ENCODE results near the gene CPNE7. TPM values are rescaled to one million over a fixed set of nuclear protein-coding genes. Genes with fewer than 3 reads are reported as not detected.

CPNE7 gene
- total and polyA plus RNA-seq, 2 donors (not counting 1 experiment from before 2014, with no cell fraction given) = 0.51 to 0.76 TPM

DNA sequence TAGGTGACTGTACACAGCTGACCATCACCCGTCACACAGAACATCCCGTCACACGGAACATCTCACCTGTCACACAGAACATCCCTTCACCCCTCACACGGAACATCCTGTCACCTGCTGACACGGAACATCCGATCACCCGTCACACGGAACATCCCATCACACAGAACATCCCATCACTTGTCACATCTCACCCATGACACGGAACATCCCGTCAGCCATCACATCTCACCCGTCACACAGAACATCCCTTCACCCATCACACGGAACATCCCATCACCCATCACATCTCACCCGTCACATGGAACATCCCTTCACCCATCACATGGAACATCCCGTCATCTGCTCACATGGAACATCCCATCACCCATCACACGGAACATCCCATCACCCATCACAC is 3.8 kb downstream of the CPNE7 start:
- DNase-seq = no peak
- ChIA-PET POLR2A (no interaction called here), CTCF (no interaction called here)
- no peaks in the 10 kb centered on the region for H3K9me3 Mint-ChIP-seq (ENCODE audit: insufficient read depth)
- no peak overlapping the region for H2AFZ ChIP-seq (ENCODE audit: insufficient read depth, low read depth, low read length, poor library complexity, severe bottlenecking)
- WGBS (ENCODE audit: insufficient coverage) = 96% methylated on average over 15 of the region's 15 CpGs
- no peak overlapping the region for H3K27ac ChIP-seq (ENCODE audit: low read length in 2 of 2)
- no peak for ATAC-seq (ENCODE audit: low read depth)
- H3K9ac ChIP-seq (ENCODE audit: low read length) = no peak overlapping the region
- H3K79me2 ChIP-seq (ENCODE audit: control insufficient read depth, insufficient read depth, low read length) = no peaks in the 10 kb centered on the region
- H4K20me1 ChIP-seq (ENCODE audit: control insufficient read depth, insufficient read depth, low read length, poor library complexity, severe bottlenecking) = peaks cover 4% of the 10 kb centered on the region
- no peak overlapping the region for H3K4me3 ChIP-seq (ENCODE audit: control extremely low read depth in 1 of 5, extremely low read depth in 1 of 5, insufficient read depth in 1 of 5, low read depth in 2 of 5, low read length in 4 of 5)
- no peak overlapping the region for H3K4me2 ChIP-seq (replicated peaks; ENCODE audit: low read depth, low read length, poor library complexity, severe bottlenecking)
- H3K4me1 Mint-ChIP-seq = no peaks in the 10 kb centered on the region
- H3K4me1 ChIP-seq (ENCODE audit: control insufficient read depth in 2 of 2, insufficient read depth in 2 of 2, low read length in 2 of 2) = peaks cover 13 to 14% of the 10 kb centered on the region in 2 donors
- H3K27me3 ChIP-seq (replicated peaks in 1 of 4; ENCODE audit: control extremely low read depth in 1 of 4, control insufficient read depth in 3 of 4, insufficient read depth in 4 of 4, low read length in 3 of 4) = peaks cover 0 to 11% (median 2%) of the 10 kb centered on the region in 4 experiments
- intact Hi-C loops (cut with micrococcal nuclease) = no loop called here
- H3K27me3 Mint-ChIP-seq = no peaks in the 10 kb centered on the region
- no peak overlapping the region for H3K4me3 Mint-ChIP-seq
- TF ChIP-seq EZH2 (IDR thresholded peaks at IDR 0.05; ENCODE audit: borderline replicate concordance, insufficient read depth, low read depth, low read length, poor library complexity, severe bottlenecking) = no peak
- TF ChIP-seq, protein P1, sequence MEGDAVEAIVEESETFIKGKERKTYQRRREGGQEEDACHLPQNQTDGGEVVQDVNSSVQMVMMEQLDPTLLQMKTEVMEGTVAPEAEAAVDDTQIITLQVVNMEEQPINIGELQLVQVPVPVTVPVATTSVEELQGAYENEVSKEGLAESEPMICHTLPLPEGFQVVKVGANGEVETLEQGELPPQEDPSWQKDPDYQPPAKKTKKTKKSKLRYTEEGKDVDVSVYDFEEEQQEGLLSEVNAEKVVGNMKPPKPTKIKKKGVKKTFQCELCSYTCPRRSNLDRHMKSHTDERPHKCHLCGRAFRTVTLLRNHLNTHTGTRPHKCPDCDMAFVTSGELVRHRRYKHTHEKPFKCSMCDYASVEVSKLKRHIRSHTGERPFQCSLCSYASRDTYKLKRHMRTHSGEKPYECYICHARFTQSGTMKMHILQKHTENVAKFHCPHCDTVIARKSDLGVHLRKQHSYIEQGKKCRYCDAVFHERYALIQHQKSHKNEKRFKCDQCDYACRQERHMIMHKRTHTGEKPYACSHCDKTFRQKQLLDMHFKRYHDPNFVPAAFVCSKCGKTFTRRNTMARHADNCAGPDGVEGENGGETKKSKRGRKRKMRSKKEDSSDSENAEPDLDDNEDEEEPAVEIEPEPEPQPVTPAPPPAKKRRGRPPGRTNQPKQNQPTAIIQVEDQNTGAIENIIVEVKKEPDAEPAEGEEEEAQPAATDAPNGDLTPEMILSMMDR (IDR thresholded peaks at IDR 0.05) = no peak
- H3K36me3 ChIP-seq (replicated peaks in 1 of 2; ENCODE audit: control extremely low read depth in 1 of 2, control insufficient read depth in 1 of 2, extremely low read depth in 1 of 2, insufficient read depth in 2 of 2, low read length in 1 of 2) = no peaks in the 10 kb centered on the region
- H3K27ac Mint-ChIP-seq = no peak overlapping the region
- H3K9me3 ChIP-seq (ENCODE audit: control extremely low read depth in 1 of 3, control insufficient read depth in 2 of 3, insufficient read depth in 1 of 3, low read length in 2 of 3) = no peaks in the 10 kb centered on the region

DNA sequence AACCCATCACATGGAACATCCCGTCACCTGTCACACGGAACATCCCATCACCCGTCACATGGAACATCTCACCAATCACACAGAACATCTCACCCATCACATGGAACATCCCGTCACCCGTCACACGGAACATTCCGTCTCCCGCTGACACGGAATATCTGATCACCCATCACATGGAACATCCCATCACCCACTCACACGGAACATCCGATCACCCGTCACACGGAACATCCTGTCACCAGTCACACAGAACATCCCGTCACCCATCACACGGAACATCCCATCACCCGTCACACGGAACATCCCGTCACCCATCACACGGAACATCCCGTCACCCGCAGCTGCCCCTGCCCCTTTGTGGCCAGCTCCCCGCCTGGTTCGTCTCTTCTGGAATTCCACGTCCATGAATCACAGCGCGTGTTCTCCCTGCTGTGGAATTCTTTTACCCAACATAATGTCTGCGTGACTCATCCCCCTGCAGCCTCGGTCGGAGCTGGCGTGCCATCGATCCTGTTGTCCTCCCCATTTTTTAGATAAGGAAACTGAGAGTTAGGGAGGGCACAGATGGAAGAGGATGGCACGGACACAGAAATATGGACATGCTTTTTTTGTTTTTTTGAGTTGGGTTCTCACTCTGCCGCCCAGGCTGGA is 5.6 kb downstream of the CPNE7 start:
- WGBS (ENCODE audit: insufficient coverage) = 97% methylated on average over 31 of the region's 33 CpGs
- CTCF ChIA-PET = no interaction called here

More for the DNA sequence above, 5.6 kb downstream of the CPNE7 start:
- no peaks in the 10 kb centered on the region for H4K20me1 ChIP-seq (ENCODE audit: control insufficient read depth, insufficient read depth, low read length, poor library complexity, severe bottlenecking)
- Mint-ChIP-seq H3K27ac (no peak overlapping the region), H3K9me3 (ENCODE audit: insufficient read depth) (no peaks in the 10 kb centered on the region), H3K27me3 (no peaks in the 10 kb centered on the region), H3K4me1 (no peaks in the 10 kb centered on the region), H3K4me3 (no peak overlapping the region)
- POLR2A ChIA-PET = no interaction called here
- H3K36me3 ChIP-seq (replicated peaks in 1 of 2; ENCODE audit: control extremely low read depth in 1 of 2, control insufficient read depth in 1 of 2, extremely low read depth in 1 of 2, insufficient read depth in 2 of 2, low read length in 1 of 2) = no peaks in the 10 kb centered on the region
- H3K27ac ChIP-seq (ENCODE audit: low read length in 2 of 2) = no peak overlapping the region
- intact Hi-C loops (cut with micrococcal nuclease) = no loop called here
- TF ChIP-seq, protein P1 (IDR thresholded peaks at IDR 0.05) = no peak
- TF ChIP-seq EZH2 (IDR thresholded peaks at IDR 0.05; ENCODE audit: borderline replicate concordance, insufficient read depth, low read depth, low read length, poor library complexity, severe bottlenecking) = no peak
- H3K9me3 ChIP-seq (ENCODE audit: control extremely low read depth in 1 of 3, control insufficient read depth in 2 of 3, insufficient read depth in 1 of 3, low read length in 2 of 3) = no peaks in the 10 kb centered on the region
- peaks cover 0 to under 1% of the 10 kb centered on the region in 2 donors for H3K4me1 ChIP-seq (ENCODE audit: control insufficient read depth in 2 of 2, insufficient read depth in 2 of 2, low read length in 2 of 2)
- H3K27me3 ChIP-seq (replicated peaks in 1 of 4; ENCODE audit: control extremely low read depth in 1 of 4, control insufficient read depth in 3 of 4, insufficient read depth in 4 of 4, low read length in 3 of 4) = peaks cover 0 to under 1% (median 0%) of the 10 kb centered on the region in 4 experiments
- H2AFZ ChIP-seq (ENCODE audit: insufficient read depth, low read depth, low read length, poor library complexity, severe bottlenecking) = no peak overlapping the region
- DNase-seq (no peak), ATAC-seq (ENCODE audit: low read depth) (no peak)
- no peak overlapping the region for H3K4me2 ChIP-seq (replicated peaks; ENCODE audit: low read depth, low read length, poor library complexity, severe bottlenecking)
- H3K79me2 ChIP-seq (ENCODE audit: control insufficient read depth, insufficient read depth, low read length) = no peaks in the 10 kb centered on the region
- H3K9ac ChIP-seq (ENCODE audit: low read length) = no peak overlapping the region
- H3K4me3 ChIP-seq (ENCODE audit: control extremely low read depth in 1 of 5, extremely low read depth in 1 of 5, insufficient read depth in 1 of 5, low read depth in 2 of 5, low read length in 4 of 5) = no peak overlapping the region

All from B cell (primary cell).